GM06990 (cell line): ENCODE measurements around the gene MBNL3.

Experiments used
- DNase-seq: peaks from one replicate; pipeline ENCODE4 v3.0.0-alpha.2; 2011; ENCODE audit not compliant: insufficient read length; ENCODE audit errors: extremely low read depth
- H3K27me3 ChIP-seq: replicated peaks from 2 replicates; pipeline ENCODE4 v1.6.0; 2011; ENCODE audit warnings: low read length; ENCODE audit not compliant: control insufficient read depth, insufficient read depth
- H3K36me3 ChIP-seq: 2 replicates; pipeline ENCODE4 v1.5.1; 2011; ENCODE audit warnings: low read length; ENCODE audit not compliant: control insufficient read depth, insufficient read depth
- H3K4me3 ChIP-seq: replicated peaks from 2 replicates; pipeline ENCODE4 v1.5.1; 2011; ENCODE audit warnings: low read depth, mild to moderate bottlenecking, control low read depth, low read length
- CTCF ChIP-seq: IDR thresholded peaks from 2 replicates; pipeline ENCODE4 v1.5.1; 2011; ENCODE audit warnings: low read length, control low read depth, mild to moderate bottlenecking, inconsistent platforms; ENCODE audit not compliant: insufficient read depth, poor library complexity, severe bottlenecking

Gene MBNL3

GRCh38 chrX:132480581-132481203, 8.1 kb downstream of the MBNL3 start:
- no peak for TF ChIP-seq CTCF
- H3K4me3 ChIP-seq: peak overlapping the region; percentile 51
- H3K36me3 ChIP-seq: no peaks in the 10 kb centered on the region
- no peaks in the 10 kb centered on the region for H3K27me3 ChIP-seq
- peak; percentile 48 for DNase-seq

- DNase-seq: no peak
- no peaks in the 10 kb centered on the region for H3K36me3 ChIP-seq
- no peak overlapping the region for H3K4me3 ChIP-seq
- H3K27me3 ChIP-seq: no peaks in the 10 kb centered on the region
- no peak for TF ChIP-seq CTCF
Observed at GRCh38 chrX:132474544-132475248, 14.1 kb downstream of the MBNL3 start.

GRCh38 chrX:132472397-132472796, 16.4 kb downstream of the MBNL3 start:
- H3K27me3 ChIP-seq: no peaks in the 10 kb centered on the region
- no peak for TF ChIP-seq CTCF
- no peaks in the 10 kb centered on the region for H3K36me3 ChIP-seq
- no peak overlapping the region for H3K4me3 ChIP-seq
- no peak for DNase-seq

- H3K27me3 ChIP-seq: no peaks in the 10 kb centered on the region
- no peak overlapping the region for H3K4me3 ChIP-seq
- no peak for TF ChIP-seq CTCF
- no peak for DNase-seq
- no peaks in the 10 kb centered on the region for H3K36me3 ChIP-seq
Observed at GRCh38 chrX:132470831-132471230, 18.0 kb downstream of the MBNL3 start.

GRCh38 chrX:132470179-132470578, 18.7 kb downstream of the MBNL3 start:
- H3K4me3 ChIP-seq: no peak overlapping the region
- no peaks in the 10 kb centered on the region for H3K36me3 ChIP-seq
- H3K27me3 ChIP-seq: no peaks in the 10 kb centered on the region
- no peak for TF ChIP-seq CTCF
- no peak for DNase-seq
